AG04449 (cell line): ENCODE measurements around the gene SMAD5.

Source experiments
- CTCF ChIA-PET: fragments of 350-600 bp; formaldehyde crosslinking; extraction: SDS; loops from one replicate; lab custom pipeline; 2021; ENCODE audit warnings: antibody characterized with exemption; lab: Yijun Ruan, JAX
- POLR2A ChIA-PET: fragments of 400-600, 350-600 bp; formaldehyde crosslinking; extraction: SDS; loops from one replicate; lab custom pipeline; 2020; ENCODE audit warnings: antibody characterized with exemption, inconsistent platforms; lab: Yijun Ruan, JAX
- DNase-seq: peaks from one replicate; pipeline ENCODE4 v3.0.0-alpha.2; 2010; ENCODE audit warnings: low read depth, low spot score
- H3K4me3 ChIP-seq: 2 replicates; pipeline ENCODE4 v1.5.1; 2011; ENCODE audit warnings: low read depth, mild to moderate bottlenecking, control low read depth, low read length
- CTCF ChIP-seq: IDR thresholded peaks from one replicate; pipeline ENCODE4 v1.5.1; 2011; ENCODE audit warnings: mild to moderate bottlenecking, moderate library complexity, low read length, control low read depth, inconsistent platforms; ENCODE audit not compliant: insufficient read depth; ENCODE audit errors: missing control alignments

The SMAD5 gene

GRCh38 chr5:136145030-136145429 lies 12.4 kb downstream of the SMAD5 start:
- no peak for DNase-seq
- no peak overlapping the region for H3K4me3 ChIP-seq
- ChIA-PET CTCF (interaction anchor here (1.2 to 2.1 kb wide), 2 partner anchors 11 to 35 kb away, joined by 3 to 6 read pairs; no protein-coding TSS in a partner anchor), POLR2A (no interaction called here)
- TF ChIP-seq CTCF, result no peak

- no peak for TF ChIP-seq CTCF
- POLR2A ChIA-PET, result no interaction called here
- H3K4me3 ChIP-seq, result no peak overlapping the region
- DNase-seq, result no peak
- CTCF ChIA-PET, result interaction anchor here (1.2 to 3.3 kb wide), 2 partner anchors 28 to 201 kb away, joined by 3 to 9 read pairs; no protein-coding TSS in a partner anchor
Observed at GRCh38 chr5:136146201-136146600, 13.6 kb downstream of the SMAD5 start.

- no peak for DNase-seq
- no peak overlapping the region for H3K4me3 ChIP-seq
- no peak for TF ChIP-seq CTCF
- POLR2A ChIA-PET, result no interaction called here
- CTCF ChIA-PET, result interaction anchor here (1.8 to 3.3 kb wide), 2 partner anchors 26 to 65 kb away, joined by 6 to 9 read pairs; no protein-coding TSS in a partner anchor
Observed at GRCh38 chr5:136147632-136148031, 15.0 kb downstream of the SMAD5 start.

GRCh38 chr5:136149891-136150290 lies 17.2 kb downstream of the SMAD5 start:
- no peak overlapping the region for H3K4me3 ChIP-seq
- TF ChIP-seq CTCF, result no peak
- ChIA-PET POLR2A (no interaction called here), CTCF (interaction anchor here (1.0 to 1.1 kb wide), 2 partner anchors 16 to 24 kb away, joined by 3 read pairs; no protein-coding TSS in a partner anchor)
- no peak for DNase-seq

GRCh38 chr5:136153581-136154236 lies 21.1 kb downstream of the SMAD5 start:
- CTCF ChIA-PET, result interaction anchor here (1.2 to 2.5 kb wide), 3 partner anchors 9 to 20 kb away, joined by 3 to 7 read pairs (median 6); no protein-coding TSS in a partner anchor
- no peak overlapping the region for H3K4me3 ChIP-seq
- no peak for DNase-seq
- TF ChIP-seq CTCF, result no peak
- POLR2A ChIA-PET, result no interaction called here

GRCh38 chr5:136155078-136155477 lies 22.4 kb downstream of the SMAD5 start:
- CTCF ChIA-PET, result interaction anchor here (2.0 kb wide), 1 partner anchor 20 kb away, joined by 7 read pairs; no protein-coding TSS in a partner anchor
- TF ChIP-seq CTCF, result no peak
- POLR2A ChIA-PET, result no interaction called here
- no peak for DNase-seq
- no peak overlapping the region for H3K4me3 ChIP-seq
